Activated naive CD4-positive, alpha-beta T cell treated with anti-CD3 and anti-CD28 coated beads, Interleukin-2, amount 50 U/mL, for 24 hours (primary cell): Measurements from ENCODE around the gene BLM.
"Not testable (repeated sequence)": the region's sequence is repeated elsewhere in the genome, so short reads cannot be mapped to it uniquely, and the experiment has no call there.

Source experiments
- H3K27ac Mint-ChIP-seq: one replicate; pipeline ENCODE4 v1.8.0; 2021; ENCODE audit warnings: mild to moderate bottlenecking, mixed read lengths
- H3K27me3 Mint-ChIP-seq: one replicate; pipeline ENCODE4 v1.8.0; 2021; ENCODE audit warnings: mixed read lengths
- H3K36me3 Mint-ChIP-seq: one replicate; pipeline ENCODE4 v1.8.0; 2021; ENCODE audit warnings: mixed read lengths
- H3K4me1 Mint-ChIP-seq: one replicate; pipeline ENCODE4 v1.8.0; 2021; ENCODE audit warnings: mixed read lengths
- H3K4me3 Mint-ChIP-seq: one replicate; pipeline ENCODE4 v1.8.0; 2021; ENCODE audit warnings: mild to moderate bottlenecking, mixed read lengths
- H3K9me3 Mint-ChIP-seq: one replicate; pipeline ENCODE4 v1.8.0; 2021; ENCODE audit warnings: mixed read lengths

The BLM gene

GRCh38 chr15:90828111-90828510 is 111.0 kb downstream of the BLM start:
- Mint-ChIP-seq H3K27me3 (no peaks in the 10 kb centered on the region), H3K4me1 (peaks cover 20% of the 10 kb centered on the region), H3K36me3 (no peaks in the 10 kb centered on the region), H3K27ac (no peak overlapping the region), H3K4me3 (no peak overlapping the region), H3K9me3 (no peaks in the 10 kb centered on the region)

DNA sequence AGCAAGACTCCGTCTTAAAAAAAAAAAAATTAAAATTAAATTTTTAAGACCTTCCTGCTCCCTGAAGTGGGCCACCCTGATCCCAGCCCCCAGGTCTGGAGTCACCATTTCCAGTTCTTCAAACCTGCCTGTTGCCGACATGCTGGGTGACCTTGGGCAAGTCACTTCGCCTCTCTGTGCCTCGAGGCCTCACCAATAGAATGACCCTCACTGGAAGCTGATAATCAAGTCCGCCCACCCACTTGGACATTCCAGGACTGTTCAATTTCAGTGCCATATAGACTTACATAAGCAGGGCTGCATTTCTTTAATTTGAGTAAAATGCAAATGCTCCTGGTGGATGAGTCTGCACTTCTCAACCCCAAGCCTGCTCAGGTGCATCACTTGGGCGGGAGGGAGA is 112.0 kb downstream of the BLM start:
- no peak overlapping the region for H3K4me3 Mint-ChIP-seq
- no peak overlapping the region for H3K27ac Mint-ChIP-seq
- no peaks in the 10 kb centered on the region for H3K9me3 Mint-ChIP-seq
- H3K36me3 Mint-ChIP-seq, result no peaks in the 10 kb centered on the region
- peaks cover 20% of the 10 kb centered on the region for H3K4me1 Mint-ChIP-seq
- no peaks in the 10 kb centered on the region for H3K27me3 Mint-ChIP-seq

- Mint-ChIP-seq H3K36me3 (no peaks in the 10 kb centered on the region), H3K27ac (peak overlapping the region; percentile 70), H3K4me3 (peak overlapping the region; percentile 71), H3K27me3 (no peaks in the 10 kb centered on the region), H3K4me1 (peaks cover 20% of the 10 kb centered on the region), H3K9me3 (no peaks in the 10 kb centered on the region)
Measured at GRCh38 chr15:90829942-90830440, 112.8 kb downstream of the BLM start.

GRCh38 chr15:90834626-90835025 is 117.5 kb downstream of the BLM start:
- peaks cover 43% of the 10 kb centered on the region for H3K4me1 Mint-ChIP-seq
- H3K4me3 Mint-ChIP-seq, result no peak overlapping the region
- H3K27me3 Mint-ChIP-seq, result no peaks in the 10 kb centered on the region
- H3K27ac Mint-ChIP-seq, result no peak overlapping the region
- no peaks in the 10 kb centered on the region for H3K36me3 Mint-ChIP-seq
- no peaks in the 10 kb centered on the region for H3K9me3 Mint-ChIP-seq

GRCh38 chr15:90836296-90836871 is 119.2 kb downstream of the BLM start:
- Mint-ChIP-seq H3K9me3 (no peaks in the 10 kb centered on the region), H3K4me3 (no peak overlapping the region), H3K27me3 (no peaks in the 10 kb centered on the region), H3K36me3 (no peaks in the 10 kb centered on the region), H3K27ac (peak overlapping the region; percentile 59), H3K4me1 (peaks cover 35% of the 10 kb centered on the region)

DNA sequence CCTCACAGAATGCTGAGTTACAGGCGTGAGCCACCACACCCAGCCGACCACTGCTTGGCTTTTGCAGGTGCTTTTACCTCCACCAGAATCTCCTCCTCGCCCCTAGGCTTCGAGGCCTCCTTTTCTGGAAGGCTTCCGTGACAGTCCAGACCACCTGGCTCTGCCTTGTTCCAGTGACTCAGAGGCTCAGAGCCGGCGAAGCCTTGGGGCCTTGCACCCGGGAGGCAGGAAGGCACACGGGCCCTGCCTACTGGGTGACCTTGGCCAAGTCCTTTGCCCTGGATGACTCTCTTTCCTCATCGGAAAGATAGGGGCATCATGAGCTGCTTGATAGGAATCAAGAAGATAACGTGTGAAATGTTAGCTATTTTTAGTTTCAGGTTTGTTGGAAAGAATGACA is 119.9 kb downstream of the BLM start:
- Mint-ChIP-seq H3K36me3 (no peaks in the 10 kb centered on the region), H3K27ac (peak overlapping the region; percentile 81), H3K4me3 (peak overlapping the region; percentile 62), H3K4me1 (peaks cover 35% of the 10 kb centered on the region), H3K27me3 (no peaks in the 10 kb centered on the region), H3K9me3 (no peaks in the 10 kb centered on the region)

DNA sequence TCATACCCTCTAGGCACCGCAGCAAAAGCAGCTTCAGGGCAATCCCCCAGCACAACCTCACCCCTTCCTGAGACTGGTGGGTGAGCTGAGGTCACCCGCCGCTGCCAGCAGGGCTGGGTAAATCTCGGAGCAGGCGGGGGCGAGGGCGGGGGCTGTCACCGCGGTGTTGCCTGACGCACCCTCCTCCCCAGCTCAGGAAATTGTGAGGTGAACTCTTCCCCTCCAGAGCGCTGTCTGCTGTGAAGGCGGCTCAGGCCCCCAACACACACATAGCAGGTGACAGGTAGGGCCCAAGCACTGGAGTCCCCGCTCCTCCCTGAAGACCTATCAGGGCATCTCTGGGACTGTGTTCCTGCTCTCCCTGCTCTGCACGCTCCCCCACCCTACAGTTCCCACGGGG is 121.0 kb downstream of the BLM start:
- Mint-ChIP-seq H3K4me1 (peaks cover 35% of the 10 kb centered on the region), H3K27ac (peak overlapping the region; percentile 86), H3K9me3 (no peaks in the 10 kb centered on the region), H3K36me3 (no peaks in the 10 kb centered on the region), H3K27me3 (no peaks in the 10 kb centered on the region), H3K4me3 (peak overlapping the region; percentile 70)

DNA sequence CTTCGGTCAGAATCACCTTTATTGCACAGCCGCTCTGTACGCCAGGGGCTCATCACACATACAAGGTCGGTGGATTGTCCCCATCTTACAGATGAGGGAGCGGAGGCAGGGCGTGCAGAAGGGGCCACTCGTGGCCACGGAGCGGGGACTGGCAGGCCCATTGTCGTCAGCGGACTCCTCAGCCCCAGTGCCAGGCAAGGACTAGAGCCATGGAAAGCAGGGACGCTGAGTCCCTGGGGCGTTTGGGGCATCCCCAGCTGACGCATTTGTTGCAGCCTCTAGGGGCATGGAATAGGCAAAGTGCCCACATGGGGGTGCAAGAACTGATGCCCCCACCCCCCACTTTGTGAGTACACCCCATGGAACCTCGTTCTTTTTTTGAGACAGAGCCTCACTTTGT is 121.4 kb downstream of the BLM start:
- no peaks in the 10 kb centered on the region for H3K27me3 Mint-ChIP-seq
- peaks cover 35% of the 10 kb centered on the region for H3K4me1 Mint-ChIP-seq
- H3K9me3 Mint-ChIP-seq, result no peaks in the 10 kb centered on the region
- peak overlapping the region; percentile 70 for H3K4me3 Mint-ChIP-seq
- no peaks in the 10 kb centered on the region for H3K36me3 Mint-ChIP-seq
- H3K27ac Mint-ChIP-seq, result peak overlapping the region; percentile 76

GRCh38 chr15:90839187-90840071 is 122.3 kb downstream of the BLM start:
- Mint-ChIP-seq H3K36me3 (no peaks in the 10 kb centered on the region), H3K27ac (peak overlapping the region; percentile 77), H3K4me1 (peaks cover 35% of the 10 kb centered on the region), H3K27me3 (no peaks in the 10 kb centered on the region), H3K9me3 (no peaks in the 10 kb centered on the region), H3K4me3 (peak overlapping the region; percentile 67)

DNA sequence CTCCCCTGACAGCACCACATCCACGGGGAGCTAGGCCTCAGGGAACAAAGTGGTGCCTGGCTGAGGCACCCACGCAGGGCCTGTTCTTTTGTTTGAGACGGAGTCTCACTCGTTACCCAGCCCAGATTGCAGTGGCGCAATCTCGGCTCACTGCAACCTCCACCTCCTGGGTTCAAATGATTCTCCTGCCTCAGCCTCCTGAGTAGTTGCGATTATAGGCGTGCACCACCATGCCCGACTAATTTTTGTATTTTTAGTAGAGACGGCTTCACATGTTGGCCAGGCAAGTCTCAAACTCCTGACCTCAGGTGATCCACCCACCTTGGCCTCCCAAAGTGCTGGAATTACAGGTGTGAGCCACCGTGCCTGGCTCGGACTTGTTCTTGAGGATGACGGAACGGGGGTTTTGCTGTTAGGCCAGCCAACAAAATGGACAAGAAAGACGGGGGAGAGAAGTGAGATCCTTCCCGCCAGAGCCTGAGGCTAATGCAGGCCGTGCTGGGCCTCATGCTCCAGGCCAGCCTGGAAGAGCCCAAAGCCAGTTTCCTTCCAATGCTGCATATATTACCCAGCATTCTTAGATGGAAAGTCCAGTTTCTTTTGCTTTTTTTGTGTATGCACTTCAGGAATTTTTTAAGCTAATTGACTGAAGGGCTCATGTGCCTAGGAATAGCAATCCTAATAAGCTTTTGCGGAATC is 123.2 kb downstream of the BLM start:
- H3K4me3 Mint-ChIP-seq, result peak overlapping the region; percentile 67
- no peaks in the 10 kb centered on the region for H3K9me3 Mint-ChIP-seq
- peaks cover 35% of the 10 kb centered on the region for H3K4me1 Mint-ChIP-seq
- no peaks in the 10 kb centered on the region for H3K36me3 Mint-ChIP-seq
- peak overlapping the region; percentile 77 for H3K27ac Mint-ChIP-seq
- H3K27me3 Mint-ChIP-seq, result no peaks in the 10 kb centered on the region

DNA sequence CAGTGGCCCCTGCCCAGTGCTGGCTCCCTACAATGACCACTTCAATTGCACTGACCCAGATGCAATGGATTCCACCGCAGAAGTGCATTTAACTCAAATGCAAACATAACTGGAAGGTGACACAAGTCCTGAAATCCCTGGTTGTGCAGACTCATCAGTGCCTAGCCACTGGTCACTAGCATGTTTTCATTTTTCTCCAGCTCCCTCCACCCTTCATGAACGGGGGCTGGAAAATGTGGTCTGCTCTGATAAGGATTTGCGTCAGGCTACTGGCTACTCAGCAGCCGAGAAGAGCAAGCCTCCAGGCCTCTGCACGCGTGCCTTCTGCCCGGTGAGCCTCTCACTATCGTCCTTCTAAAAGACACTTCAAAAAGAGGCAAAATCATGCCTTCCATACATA is 123.8 kb downstream of the BLM start:
- no peak overlapping the region for H3K4me3 Mint-ChIP-seq

DNA sequence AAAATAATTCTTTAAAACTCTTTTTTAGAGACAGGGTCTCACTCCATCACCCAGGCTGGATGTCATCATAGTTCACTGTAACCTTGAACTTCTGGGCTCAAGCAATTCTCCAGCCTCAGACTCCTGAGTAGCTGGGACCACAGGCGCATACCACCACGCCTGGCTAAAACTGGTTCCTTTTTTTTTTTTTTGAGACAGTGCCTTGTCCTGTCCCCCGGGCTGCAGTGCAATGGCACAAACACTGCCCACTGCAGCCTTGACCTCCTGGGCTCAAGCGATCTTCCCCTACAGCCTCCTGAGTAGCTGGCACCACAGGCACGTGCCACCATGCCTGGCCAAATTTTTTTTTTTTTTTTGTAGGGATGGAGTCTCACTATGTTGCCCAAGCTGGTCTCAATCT is 127.5 kb downstream of the BLM start:
- Mint-ChIP-seq H3K36me3 (no peaks in the 10 kb centered on the region), H3K4me3 (no peak overlapping the region), H3K9me3 (no peaks in the 10 kb centered on the region), H3K27ac (no peak overlapping the region), H3K27me3 (no peaks in the 10 kb centered on the region), H3K4me1 (peaks cover 7% of the 10 kb centered on the region)

More for the DNA sequence above, 123.8 kb downstream of the BLM start:
- Mint-ChIP-seq H3K4me1 (peaks cover 35% of the 10 kb centered on the region), H3K9me3 (no peaks in the 10 kb centered on the region), H3K27ac (no peak overlapping the region), H3K27me3 (no peaks in the 10 kb centered on the region), H3K36me3 (no peaks in the 10 kb centered on the region)

DNA sequence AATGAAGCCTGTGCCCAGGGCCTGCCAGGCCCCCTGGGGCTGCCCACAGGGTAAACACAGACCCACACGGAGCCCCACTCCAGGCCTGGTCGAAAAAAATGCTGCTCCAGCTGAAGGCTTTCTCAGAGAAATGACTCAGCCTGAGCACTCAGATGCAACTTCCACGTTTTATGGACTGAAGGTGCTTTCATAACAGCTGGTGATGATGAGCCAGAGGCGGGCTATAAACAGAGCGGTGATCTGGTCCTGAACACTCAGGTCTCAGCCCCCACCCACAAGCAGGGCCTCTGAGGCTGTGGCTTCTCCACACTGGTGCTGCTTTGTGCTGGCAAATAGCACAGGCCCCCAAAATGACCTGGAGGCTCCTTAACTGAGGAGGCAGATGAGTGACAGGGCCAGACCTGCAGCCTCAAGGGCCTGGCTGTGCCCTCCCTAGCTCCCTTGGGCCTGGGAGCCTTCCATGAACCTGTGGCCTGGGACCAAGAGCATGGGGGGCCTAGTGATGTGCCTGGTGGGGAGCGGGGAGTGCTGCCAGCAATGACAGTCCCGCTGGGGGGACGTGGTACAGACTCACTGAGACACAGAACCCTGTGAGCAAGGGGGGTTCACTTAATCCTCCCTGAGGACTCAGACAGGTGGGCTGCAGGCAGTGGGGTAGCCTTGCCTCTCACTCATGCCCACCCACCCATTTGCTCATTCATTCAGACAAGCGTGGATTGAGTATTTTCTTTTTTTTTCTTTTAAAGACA is 128.2 kb downstream of the BLM start:
- Mint-ChIP-seq H3K27me3 (no peaks in the 10 kb centered on the region), H3K27ac (no peak overlapping the region), H3K36me3 (no peaks in the 10 kb centered on the region), H3K4me3 (no peak overlapping the region), H3K9me3 (no peaks in the 10 kb centered on the region), H3K4me1 (peaks cover under 1% of the 10 kb centered on the region)

- H3K36me3 Mint-ChIP-seq, H3K27me3 Mint-ChIP-seq, H3K4me3 Mint-ChIP-seq, H3K9me3 Mint-ChIP-seq, H3K27ac Mint-ChIP-seq: not testable (repeated sequence)
- peaks cover 31% of the 10 kb centered on the region for H3K4me1 Mint-ChIP-seq
Measured at GRCh38 chr15:90849424-90849823, 132.3 kb downstream of the BLM start.

DNA sequence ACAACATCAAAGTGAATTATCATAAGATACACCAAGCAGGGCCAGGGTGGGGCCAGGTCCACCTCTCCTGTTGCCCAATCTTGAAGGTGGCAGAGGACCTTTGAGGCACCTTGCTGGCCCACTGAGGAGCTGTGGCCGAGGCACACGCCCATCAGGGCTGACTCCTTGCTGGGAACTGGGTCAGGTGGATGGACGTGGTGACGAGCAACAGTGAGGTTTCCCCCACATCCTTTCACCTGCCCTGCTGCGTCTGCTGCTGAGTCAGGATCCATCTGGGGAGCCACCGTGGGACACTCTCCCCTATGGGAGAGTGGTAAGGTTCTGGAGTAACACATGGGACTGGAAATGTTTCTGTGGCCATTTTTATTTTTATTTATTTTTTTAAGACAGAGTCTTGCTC is 134.0 kb downstream of the BLM start:
- Mint-ChIP-seq H3K9me3 (no peaks in the 10 kb centered on the region), H3K36me3 (no peaks in the 10 kb centered on the region), H3K27ac (peak overlapping the region; percentile 87), H3K4me1 (peaks cover 41% of the 10 kb centered on the region), H3K27me3 (no peaks in the 10 kb centered on the region), H3K4me3 (no peak overlapping the region)
